Mesenchymal stem cell (in vitro differentiated cells and primary cell): ENCODE data around the gene SGIP1.
"Not testable (repeated sequence)": the region's sequence is repeated elsewhere in the genome, so short reads cannot be mapped to it uniquely, and the experiment has no call there.

ENCODE experiments used
- DNase-seq: peaks from one replicate; pipeline ENCODE4 v3.0.0-alpha.2; 2013
- H2AFZ ChIP-seq: one replicate; pipeline ENCODE4 v1.6.1; 2013; ENCODE audit warnings: low read depth, mild to moderate bottlenecking, control low read depth, inconsistent platforms, low read length, moderate library complexity
- H2AK5ac ChIP-seq: 2 replicates; pipeline ENCODE4 v1.6.1; 2013; ENCODE audit warnings: low read length, moderate library complexity, mild to moderate bottlenecking, inconsistent platforms; ENCODE audit not compliant: severe bottlenecking
- H2BK120ac ChIP-seq: one replicate; pipeline ENCODE4 v1.6.1; 2013; ENCODE audit warnings: low read depth, mild to moderate bottlenecking, inconsistent platforms, low read length, moderate library complexity
- H2BK12ac ChIP-seq, 2 experiments: one replicate each; pipeline ENCODE4 v1.6.1; 2013; ENCODE audit warnings: inconsistent platforms in 2 of 2, low read length in 2 of 2, mild to moderate bottlenecking in 2 of 2, moderate library complexity in 2 of 2, control low read depth in 1 of 2
- H2BK15ac ChIP-seq: one replicate; pipeline ENCODE4 v1.6.1; 2013; ENCODE audit warnings: mild to moderate bottlenecking, low read depth, inconsistent platforms; ENCODE audit not compliant: poor library complexity, severe bottlenecking
- H2BK5ac ChIP-seq: 2 replicates; pipeline ENCODE4 v1.6.1; 2013; ENCODE audit warnings: low read depth, mild to moderate bottlenecking, low read length, control low read depth, inconsistent platforms; ENCODE audit not compliant: poor library complexity, severe bottlenecking
- H3K14ac ChIP-seq, 2 experiments: one replicate each; pipeline ENCODE4 v1.6.1; 2013; ENCODE audit warnings: inconsistent platforms in 2 of 2, low read length in 2 of 2, control low read depth in 1 of 2, mild to moderate bottlenecking in 1 of 2, moderate library complexity in 1 of 2
- H3K18ac ChIP-seq, 2 experiments: one replicate each; pipeline ENCODE4 v1.6.1; 2013; ENCODE audit warnings: inconsistent platforms in 2 of 2, low read length in 2 of 2, control low read depth in 1 of 2, low read depth in 1 of 2, mild to moderate bottlenecking in 1 of 2
- H3K23ac ChIP-seq, 2 experiments: one replicate each; pipeline ENCODE4 v1.6.1; 2013; ENCODE audit warnings: inconsistent platforms in 2 of 2, low read length in 2 of 2, mild to moderate bottlenecking in 2 of 2, moderate library complexity in 2 of 2, control low read depth in 1 of 2
- H3K27ac ChIP-seq: 2 replicates; pipeline ENCODE4 v1.5.1; 2013; ENCODE audit warnings: mild to moderate bottlenecking, moderate library complexity, low read length, control low read depth, inconsistent platforms; ENCODE audit not compliant: poor library complexity, severe bottlenecking
- H3K27me3 ChIP-seq, 2 experiments: 2 replicates each; pipeline versions ENCODE4 v1.6.1 to v1.7.0; 2013; ENCODE audit warnings: low read length in 2 of 2, mild to moderate bottlenecking in 2 of 2, moderate library complexity in 2 of 2, control low read depth in 1 of 2, inconsistent platforms in 1 of 2; ENCODE audit not compliant: control insufficient read depth in 1 of 2, insufficient read depth in 1 of 2
- H3K36me3 ChIP-seq, 2 experiments: 2 replicates each; pipeline versions ENCODE4 v1.6.1 to v1.7.0; 2013; ENCODE audit warnings: low read length in 2 of 2, control low read depth in 1 of 2, inconsistent platforms in 1 of 2, low read depth in 1 of 2, mild to moderate bottlenecking in 1 of 2; ENCODE audit not compliant: insufficient read depth in 2 of 2, control insufficient read depth in 1 of 2
- H3K4ac ChIP-seq, 2 experiments: one replicate each; pipeline ENCODE4 v1.6.1; 2013; ENCODE audit warnings: inconsistent platforms in 2 of 2, low read length in 2 of 2, mild to moderate bottlenecking in 2 of 2, moderate library complexity in 2 of 2, control low read depth in 1 of 2, low read depth in 1 of 2
- H3K4me1 ChIP-seq: 2 replicates; pipeline ENCODE4 v1.6.1; 2013; ENCODE audit warnings: low read depth, low read length, control low read depth; ENCODE audit not compliant: control insufficient read depth, insufficient read depth
- H3K4me2 ChIP-seq: 2 replicates; pipeline ENCODE4 v1.6.1; 2013; ENCODE audit warnings: low read length, mild to moderate bottlenecking, inconsistent platforms; ENCODE audit not compliant: poor library complexity, severe bottlenecking
- H3K4me3 ChIP-seq, 2 experiments: 2 replicates each; pipeline versions ENCODE4 v1.5.1 to v1.7.0; 2013; ENCODE audit warnings: low read length in 2 of 2, mild to moderate bottlenecking in 2 of 2, control low read depth in 1 of 2, low read depth in 1 of 2; ENCODE audit not compliant: insufficient read depth in 1 of 2
- H3K79me1 ChIP-seq: replicated peaks from 2 replicates; pipeline ENCODE4 v1.6.1; 2013; ENCODE audit warnings: mild to moderate bottlenecking, control low read depth, low read length, inconsistent platforms; ENCODE audit not compliant: poor library complexity, severe bottlenecking
- H3K9ac ChIP-seq: 2 replicates; pipeline ENCODE4 v1.7.0; 2013; ENCODE audit warnings: mild to moderate bottlenecking, low read length, moderate library complexity
- H3K9me3 ChIP-seq: 2 replicates; pipeline ENCODE4 v1.7.0; 2013; ENCODE audit warnings: mild to moderate bottlenecking, low read length; ENCODE audit not compliant: control insufficient read depth
- H4K8ac ChIP-seq: one replicate; pipeline ENCODE4 v1.6.1; 2013; ENCODE audit warnings: inconsistent platforms, mild to moderate bottlenecking, low read length, moderate library complexity
- H4K91ac ChIP-seq: one replicate; pipeline ENCODE4 v1.6.1; 2013; ENCODE audit warnings: mild to moderate bottlenecking, low read length, inconsistent platforms
- WGBS: methylation state at CpG from one replicate; pipeline ENCODE4 v1.1.7; 2013; ENCODE audit warnings: mixed read lengths; 5-methylcytosine and 5-hydroxymethylcytosine counted together

The SGIP1 gene

DNA sequence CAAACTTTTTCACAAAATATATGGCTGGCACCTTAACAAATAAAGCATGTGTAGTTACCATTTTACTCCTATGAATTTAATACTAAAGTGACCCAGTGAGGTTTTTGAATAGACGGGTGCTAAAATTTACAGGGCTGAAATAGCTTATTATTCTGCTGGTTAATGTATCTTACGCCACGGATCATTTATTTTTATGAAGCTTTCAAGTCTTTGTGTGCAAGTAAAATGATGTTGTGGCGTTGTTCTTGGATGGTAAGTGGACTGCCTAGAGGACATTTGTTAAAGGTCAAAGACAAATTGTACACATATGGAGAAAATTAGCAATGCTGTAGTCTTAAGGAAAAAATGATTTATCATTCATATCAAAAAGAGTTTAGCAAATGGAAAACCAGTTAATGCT, 244.3 kb downstream of the SGIP1 start:
- Histone ChIP-seq H2AFZ (no peak overlapping the region), H4K8ac (no peak overlapping the region), H3K4me1 (no peaks in the 10 kb centered on the region), H2BK15ac (no peak overlapping the region), H3K23ac (no peak overlapping the region), H2AK5ac (no peak overlapping the region), H3K14ac (no peak overlapping the region), H2BK12ac (no peak overlapping the region), H2BK120ac (no peak overlapping the region), H3K79me1 (no peaks in the 10 kb centered on the region), H3K36me3 (no peaks in the 10 kb centered on the region), H3K4me3 (peak overlapping the region in 1 of 2 experiments; percentile 76), H3K27me3 (no peaks in the 10 kb centered on the region), H3K27ac (no peak overlapping the region), H4K91ac (no peak overlapping the region), H3K4me2 (no peak overlapping the region), H2BK5ac (no peak overlapping the region), H3K4ac (no peak overlapping the region), H3K18ac (no peak overlapping the region), H3K9me3 (no peaks in the 10 kb centered on the region), H3K9ac (peak overlapping the region; percentile 89)
- 92% methylated on average over 4 of the region's 4 CpGs for WGBS
- DNase-seq: no peak

DNA sequence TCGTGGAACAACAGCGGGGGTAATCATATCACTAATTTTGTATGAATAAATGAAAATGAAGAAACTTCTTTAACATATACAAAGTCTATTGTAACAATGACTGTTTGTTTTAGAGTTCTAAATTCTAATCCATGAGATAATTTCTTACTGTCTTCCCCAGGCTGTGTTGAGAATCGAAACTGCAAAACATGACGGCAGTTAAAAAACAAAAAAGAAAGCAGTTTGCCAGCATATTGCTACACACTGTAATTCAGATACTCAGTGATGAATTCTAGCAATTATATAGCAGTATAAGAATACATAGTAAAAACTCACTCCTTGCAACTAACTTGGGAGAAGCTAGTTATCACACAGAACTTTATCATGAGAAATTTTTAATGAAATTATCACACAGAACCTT, 245.0 kb downstream of the SGIP1 start:
- H4K91ac ChIP-seq: no peak overlapping the region

GRCh38 chr1:66779475-66780078, 245.6 kb downstream of the SGIP1 start:
- H3K79me1 ChIP-seq: no peaks in the 10 kb centered on the region
- H2AFZ ChIP-seq: no peak overlapping the region
- H4K8ac ChIP-seq: no peak overlapping the region
- H3K14ac ChIP-seq: no peak overlapping the region
- no peak overlapping the region for H2AK5ac ChIP-seq
- H3K36me3 ChIP-seq: no peaks in the 10 kb centered on the region
- no peak overlapping the region for H3K4ac ChIP-seq
- no peaks in the 10 kb centered on the region for H3K27me3 ChIP-seq
- no peak overlapping the region for H3K4me2 ChIP-seq
- H3K18ac ChIP-seq: no peak overlapping the region
- H3K23ac ChIP-seq: no peak overlapping the region
- no peaks in the 10 kb centered on the region for H3K9me3 ChIP-seq
- no peak overlapping the region for H2BK15ac ChIP-seq
- DNase-seq: no peak
- H2BK12ac ChIP-seq: no peak overlapping the region
- 90% methylated on average over 1 of the region's 2 CpGs for WGBS
- no peak overlapping the region for H3K4me3 ChIP-seq
- H4K91ac ChIP-seq: no peak overlapping the region
- H2BK5ac ChIP-seq: no peak overlapping the region
- H2BK120ac ChIP-seq: no peak overlapping the region
- no peaks in the 10 kb centered on the region for H3K4me1 ChIP-seq
- no peak overlapping the region for H3K27ac ChIP-seq
- peak overlapping the region; percentile 89 for H3K9ac ChIP-seq

More for the DNA sequence above, 245.0 kb downstream of the SGIP1 start:
- no peaks in the 10 kb centered on the region for H3K4me1 ChIP-seq
- H2BK120ac ChIP-seq: no peak overlapping the region
- peak overlapping the region; percentile 89 for H3K9ac ChIP-seq
- H3K27ac ChIP-seq: no peak overlapping the region
- no peaks in the 10 kb centered on the region for H3K79me1 ChIP-seq
- no peak overlapping the region for H4K8ac ChIP-seq
- DNase-seq: no peak
- H3K23ac ChIP-seq: no peak overlapping the region
- no peaks in the 10 kb centered on the region for H3K9me3 ChIP-seq
- WGBS: 100% methylated on average over 2 of the region's 4 CpGs
- H3K14ac ChIP-seq: no peak overlapping the region
- peak overlapping the region in 1 of 2 experiments; percentile 76 for H3K4me3 ChIP-seq
- H3K4ac ChIP-seq: no peak overlapping the region
- H2AK5ac ChIP-seq: no peak overlapping the region
- H2BK5ac ChIP-seq: no peak overlapping the region
- no peak overlapping the region for H2BK12ac ChIP-seq
- H3K36me3 ChIP-seq: no peaks in the 10 kb centered on the region
- H2BK15ac ChIP-seq: no peak overlapping the region
- H2AFZ ChIP-seq: no peak overlapping the region
- no peaks in the 10 kb centered on the region for H3K27me3 ChIP-seq
- H3K4me2 ChIP-seq: no peak overlapping the region
- no peak overlapping the region for H3K18ac ChIP-seq

- H3K4ac ChIP-seq, H2BK12ac ChIP-seq, H3K4me3 ChIP-seq, H2AFZ ChIP-seq, DNase-seq, H2BK5ac ChIP-seq, H3K9ac ChIP-seq, H3K27me3 ChIP-seq, H3K79me1 ChIP-seq, H2BK15ac ChIP-seq, H3K9me3 ChIP-seq, H3K4me1 ChIP-seq, H3K36me3 ChIP-seq, H3K4me2 ChIP-seq, H2BK120ac ChIP-seq, H3K23ac ChIP-seq, H3K27ac ChIP-seq, H4K8ac ChIP-seq, H3K14ac ChIP-seq, H3K18ac ChIP-seq, H2AK5ac ChIP-seq, H4K91ac ChIP-seq: not testable (repeated sequence)
- no CpG with 5 or more reads among the region's 2 CpGs for WGBS
These were observed 251.8 kb downstream of the SGIP1 start for GRCh38 chr1:66785800-66786199.
